Inferior parietal cortex (tissue), 1 donor: Measurements from ENCODE around the gene COL23A1.

Source experiments
- DNase-seq: peaks from one replicate; pipeline ENCODE4 v3.0.0-alpha.2; 2016; ENCODE audit errors: extremely low spot score

COL23A1 gene

GRCh38 chr5:178590141-178590923 lies at the start of gene COL23A1:
Gene COL23A1 (minus strand): TSS chr5:178590393.
- peak; percentile 47 for DNase-seq

DNA sequence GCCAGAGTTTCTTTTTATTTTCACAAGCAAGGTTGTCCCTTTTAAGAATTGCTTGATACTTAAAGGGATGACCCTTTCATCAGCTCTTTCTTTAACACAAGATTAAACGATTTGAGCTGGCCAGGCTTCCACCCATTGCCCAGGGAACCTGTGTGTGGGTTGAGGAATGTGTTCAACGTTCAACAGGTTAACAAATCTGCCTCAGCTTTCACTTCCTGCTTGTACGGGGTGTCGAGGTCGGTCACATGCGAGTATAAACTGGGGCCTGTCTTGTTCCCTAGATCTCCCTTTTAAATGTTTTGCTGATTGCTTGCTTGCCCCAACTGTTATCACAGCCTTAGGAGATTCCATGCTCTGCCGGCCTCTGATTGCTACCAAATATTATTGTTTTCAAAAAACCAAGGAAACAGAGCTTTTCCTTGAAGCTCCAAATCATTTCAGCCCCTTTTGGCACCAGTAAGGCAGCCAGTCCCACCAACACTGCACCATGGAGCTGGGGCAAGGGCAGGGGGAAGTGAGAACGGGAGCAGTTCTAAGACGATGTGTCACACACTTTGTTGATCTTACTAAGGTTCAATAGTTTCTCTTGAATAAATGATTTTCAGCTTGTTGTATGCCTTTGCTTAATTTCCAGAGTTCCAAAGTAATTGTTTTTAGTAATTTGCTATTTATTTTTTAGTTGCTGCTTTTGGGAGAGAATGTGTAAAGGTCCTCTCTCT lies 47.3 kb upstream of the COL23A1 start:
- DNase-seq, result no peak

- no peak for DNase-seq
Observed at GRCh38 chr5:178632285-178632684, 42.1 kb upstream of the COL23A1 start.

- DNase-seq, result no peak
Observed at GRCh38 chr5:178630951-178631350, 40.8 kb upstream of the COL23A1 start.

DNA sequence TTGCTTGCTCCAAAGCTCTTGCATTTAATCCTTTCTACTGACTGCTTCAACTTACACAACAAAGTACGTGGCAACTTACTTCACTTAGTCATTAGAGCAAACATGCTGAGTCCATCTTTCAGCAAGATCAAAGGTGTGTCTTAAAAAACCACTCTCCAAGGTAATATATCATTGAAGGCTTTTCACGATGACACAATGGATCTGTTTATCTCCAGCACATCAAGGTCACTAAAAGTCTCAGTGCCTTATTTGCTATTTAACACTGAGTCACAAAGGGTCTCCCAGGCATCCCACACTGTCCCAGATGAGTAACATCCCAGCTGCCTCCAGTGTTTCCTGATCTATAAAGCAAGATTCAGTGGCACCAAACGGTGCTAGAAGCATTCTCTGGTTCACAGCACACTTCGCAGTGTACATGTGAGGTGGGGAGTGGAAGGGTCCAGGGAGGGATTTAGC lies 40.3 kb upstream of the COL23A1 start:
- no peak for DNase-seq

- no peak for DNase-seq
Observed at GRCh38 chr5:178627259-178627598, 37.0 kb upstream of the COL23A1 start.

- peak; percentile 96 for DNase-seq
Observed at GRCh38 chr5:178626484-178627258, 36.5 kb upstream of the COL23A1 start, which contains the start of gene CLK4. Gene CLK4 (minus strand): TSS chr5:178627050. CDS start chr5:178623416, 3,634 bp downstream.

DNA sequence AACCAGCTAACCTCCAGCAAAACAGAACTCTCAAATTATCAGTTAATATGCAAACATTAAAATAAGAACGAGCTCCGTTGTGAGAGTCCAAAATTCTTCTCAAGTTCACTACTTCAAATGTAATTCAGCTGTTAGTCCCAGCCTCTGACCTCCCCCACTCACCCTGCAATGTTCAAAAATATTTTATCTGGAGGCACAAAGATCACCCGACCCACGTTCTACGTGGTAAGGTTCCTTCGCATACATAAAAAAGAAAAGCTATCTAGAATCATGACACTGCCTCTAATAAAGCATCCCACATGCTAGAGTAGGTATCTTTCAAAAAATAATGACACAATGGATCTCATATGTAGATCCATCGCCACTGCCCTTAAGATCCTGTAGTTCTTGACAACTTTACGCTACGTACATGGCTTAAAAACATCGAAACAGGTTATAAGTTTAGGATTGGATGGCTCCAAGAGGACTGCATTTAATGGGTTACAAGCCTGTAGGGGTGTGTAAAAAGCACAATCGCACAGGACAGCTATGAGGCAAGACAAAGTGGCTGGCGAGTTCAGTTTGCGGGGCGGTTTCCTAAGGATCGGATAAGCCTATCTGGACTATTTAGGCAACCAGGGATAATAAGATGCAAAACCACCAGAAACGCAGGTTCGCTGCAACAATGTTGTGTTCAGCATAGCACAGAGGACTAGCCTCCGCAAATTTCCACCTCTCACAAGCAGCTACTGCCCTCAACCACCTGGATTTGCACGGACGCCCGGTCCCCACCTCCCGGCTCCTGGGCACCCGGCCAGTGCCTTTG lies 35.7 kb upstream of the COL23A1 start:
- no peak for DNase-seq

- DNase-seq, result no peak
Observed at GRCh38 chr5:178624631-178625546, 34.7 kb upstream of the COL23A1 start.

GRCh38 chr5:178622679-178623247 lies 32.6 kb upstream of the COL23A1 start:
- no peak for DNase-seq

GRCh38 chr5:178619390-178619789 lies 29.2 kb upstream of the COL23A1 start:
- no peak for DNase-seq

DNA sequence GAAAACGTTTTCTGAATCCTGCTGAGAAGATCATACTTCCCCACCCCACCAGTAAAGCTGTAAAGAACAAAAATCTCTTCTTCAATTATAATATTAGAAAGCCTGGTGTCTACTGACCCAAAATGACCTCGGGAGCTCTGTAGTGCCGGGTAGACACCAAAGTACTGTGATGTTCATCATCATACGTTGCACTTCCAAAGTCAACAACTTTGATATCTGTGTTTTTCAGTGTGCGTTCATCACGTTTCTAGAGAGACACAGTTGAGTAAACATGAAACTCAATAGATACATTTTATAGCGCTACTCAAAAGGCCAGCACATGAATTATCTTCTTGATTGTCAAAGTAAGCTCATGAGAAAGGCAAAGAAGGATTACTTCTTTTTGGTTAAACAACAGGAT lies 22.1 kb upstream of the COL23A1 start:
- DNase-seq, result no peak

DNA sequence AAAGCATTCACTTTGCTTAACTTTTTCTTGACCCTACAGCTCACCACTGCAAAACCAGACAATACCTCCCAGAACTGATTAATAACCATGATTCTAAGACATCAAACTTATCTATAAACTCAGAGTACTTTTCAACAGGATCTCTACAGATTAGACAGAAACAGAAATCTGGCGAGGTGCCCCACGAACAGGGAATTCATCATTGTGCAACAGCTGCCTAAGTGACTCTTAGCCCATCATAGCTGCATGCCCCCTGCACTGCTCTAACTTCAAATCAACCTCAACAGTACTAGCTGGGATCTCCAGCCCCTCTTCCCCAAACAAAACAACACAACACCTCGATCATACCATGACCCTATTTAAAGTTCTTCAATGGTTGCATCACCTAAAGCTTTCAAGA lies 16.1 kb upstream of the COL23A1 start:
- DNase-seq, result no peak

DNA sequence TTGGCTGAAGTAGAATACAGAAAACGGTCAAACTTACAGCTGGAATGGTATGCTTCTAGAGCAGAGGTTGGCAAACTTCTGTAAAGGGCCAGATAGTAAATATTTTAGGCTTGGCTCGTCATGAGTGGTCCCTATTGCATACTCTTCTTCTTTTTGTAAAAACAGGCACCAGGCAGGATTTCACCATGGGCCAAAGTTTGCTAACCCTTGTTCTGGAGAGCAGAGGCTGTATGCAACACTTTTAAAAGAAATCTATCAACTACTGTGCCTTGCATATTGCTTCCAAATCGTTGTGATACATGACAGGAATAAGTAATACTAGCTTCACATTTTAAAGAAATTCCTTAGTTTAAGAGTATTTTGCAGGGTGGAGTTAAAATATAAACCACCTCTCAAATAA lies 15.6 kb upstream of the COL23A1 start:
- no peak for DNase-seq

GRCh38 chr5:178602752-178603151 lies 12.6 kb upstream of the COL23A1 start:
- DNase-seq, result no peak

DNA sequence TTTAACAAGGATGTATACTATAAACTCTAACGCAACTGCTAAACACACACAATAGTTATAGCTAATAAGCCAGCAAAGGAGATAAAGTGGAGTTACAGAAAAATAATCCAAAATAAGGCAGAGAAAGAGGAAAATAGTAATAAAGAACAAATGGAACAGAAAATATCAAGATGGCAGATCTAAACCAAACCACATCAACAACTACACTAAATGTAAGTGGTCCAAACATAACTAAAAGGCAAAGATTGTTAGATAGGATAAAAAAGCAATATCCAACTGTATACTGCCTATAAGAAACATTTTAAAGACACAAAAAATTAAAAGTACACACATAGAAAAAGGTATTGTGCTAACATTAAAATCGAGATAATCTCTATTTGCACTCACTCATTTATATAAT lies 5.6 kb upstream of the COL23A1 start:
- no peak for DNase-seq

DNA sequence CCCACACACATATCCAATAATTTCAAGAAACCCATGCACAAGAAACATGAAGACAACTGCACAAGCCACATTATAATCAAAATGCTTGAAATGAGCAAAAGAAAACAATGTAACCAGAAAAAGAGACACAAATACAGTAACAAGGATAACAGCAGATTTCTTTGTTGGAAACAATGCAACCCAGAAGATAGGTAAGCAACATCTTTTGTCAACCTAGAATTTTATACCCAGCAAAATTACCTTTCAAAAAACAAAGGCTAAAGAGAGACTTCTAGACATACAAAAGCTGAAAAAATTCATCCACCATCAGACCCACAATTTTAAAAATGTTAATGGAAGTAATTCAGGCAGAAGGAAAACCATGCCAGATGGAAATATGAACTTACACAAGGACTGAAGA lies 5.0 kb upstream of the COL23A1 start:
- DNase-seq, result no peak

GRCh38 chr5:178590924-178591423 lies 781 bp upstream of the COL23A1 start:
- DNase-seq, result no peak

GRCh38 chr5:178589180-178590140 lies 733 bp downstream of the COL23A1 start:
- no peak for DNase-seq
